OCI-LY7 (cell line): ENCODE measurements around the gene PRCP.

Experiments
- CTCF ChIP-seq: fragments of 200-600 bp; sonication (generic); conservative IDR thresholded peaks from 2 replicates; pipeline ENCODE4 v1.5.1; 2014; ENCODE audit warnings: mild to moderate bottlenecking, antibody characterized with exemption, low read length, moderate library complexity, mixed read lengths
- EZH2phosphoT487 ChIP-seq: fragments of 200-600 bp; sonication (generic); IDR thresholded peaks from 2 replicates; pipeline ENCODE4 v1.6.1; 2018; ENCODE audit warnings: low read depth, borderline replicate concordance, mild to moderate bottlenecking, mixed run types, antibody characterized with exemption, low read length, moderate library complexity, mixed read lengths

DNA sequence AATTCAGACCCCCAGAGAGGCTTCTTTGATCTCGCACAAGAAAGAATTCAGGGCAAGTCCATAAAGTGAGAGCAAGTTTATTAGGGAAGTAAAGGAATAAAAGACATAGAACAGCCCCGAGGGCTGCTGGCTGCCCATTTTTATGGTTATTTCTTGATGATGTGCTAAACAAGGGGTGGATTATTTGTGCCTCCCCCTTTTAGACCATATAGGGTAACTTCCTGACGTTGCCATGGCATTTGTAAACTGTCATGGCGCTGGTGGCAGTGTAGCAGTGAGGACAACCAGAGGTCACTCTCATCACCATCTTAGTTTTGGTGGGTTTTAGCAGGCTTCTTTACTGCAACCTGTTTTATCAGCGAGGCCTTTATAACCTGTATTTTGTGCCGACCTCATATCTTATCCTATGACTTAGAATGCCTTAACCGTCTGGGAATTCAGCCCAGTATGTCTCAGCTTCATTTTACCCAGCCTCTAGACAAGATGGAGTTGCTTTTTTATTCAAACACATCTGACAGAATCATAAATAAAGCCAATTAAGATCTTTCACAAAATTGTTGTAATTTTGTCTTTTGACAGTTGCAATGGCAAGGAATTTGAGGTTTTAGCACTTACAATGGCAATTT lies 8.9 kb upstream of the PRCP start:
- TF ChIP-seq CTCF (no peak), EZH2phosphoT487 (no peak)
